ENCODE data around the gene TEAD1.

TEAD1 gene

GRCh38 chr11:12715131-12715530 is 40.9 kb downstream of the TEAD1 start:
- no peak for FAIRE-seq

GRCh38 chr11:12715941-12716340 is 41.7 kb downstream of the TEAD1 start:
- no peak for FAIRE-seq

- FAIRE-seq = no peak
These were observed 42.6 kb downstream of the TEAD1 start for GRCh38 chr11:12716816-12717215.

GRCh38 chr11:12717851-12718291 is 43.6 kb downstream of the TEAD1 start:
- FAIRE-seq = no peak

GRCh38 chr11:12719221-12719620 is 45.0 kb downstream of the TEAD1 start:
- no peak for FAIRE-seq

GRCh38 chr11:12721816-12722604 is 47.8 kb downstream of the TEAD1 start:
- FAIRE-seq = no peak

GRCh38 chr11:12723421-12724300 is 49.4 kb downstream of the TEAD1 start:
- FAIRE-seq = no peak

- FAIRE-seq = no peak
These were observed 50.3 kb downstream of the TEAD1 start for GRCh38 chr11:12724301-12725054.

- FAIRE-seq = no peak
These were observed 51.0 kb downstream of the TEAD1 start for GRCh38 chr11:12725055-12725862.

GRCh38 chr11:12725863-12726682 is 51.9 kb downstream of the TEAD1 start:
- no peak for FAIRE-seq

- FAIRE-seq = no peak
These were observed 53.5 kb downstream of the TEAD1 start for GRCh38 chr11:12727563-12728211.

GRCh38 chr11:12728417-12728816 is 54.2 kb downstream of the TEAD1 start:
- FAIRE-seq = no peak

- no peak for FAIRE-seq
These were observed 55.7 kb downstream of the TEAD1 start for GRCh38 chr11:12729941-12730340.

GRCh38 chr11:12731841-12732336 is 57.7 kb downstream of the TEAD1 start:
- FAIRE-seq = no peak

- FAIRE-seq = no peak
These were observed 58.9 kb downstream of the TEAD1 start for GRCh38 chr11:12733091-12733490.

- no peak for FAIRE-seq
These were observed 60.4 kb downstream of the TEAD1 start for GRCh38 chr11:12734625-12735024.

GRCh38 chr11:12735262-12735661 is 61.0 kb downstream of the TEAD1 start:
- no peak for FAIRE-seq

- FAIRE-seq = no peak
These were observed 62.8 kb downstream of the TEAD1 start for GRCh38 chr11:12737024-12737423.

- FAIRE-seq = no peak
These were observed 67.5 kb downstream of the TEAD1 start for GRCh38 chr11:12741671-12742216.

GRCh38 chr11:12743834-12744449 is 69.7 kb downstream of the TEAD1 start:
- FAIRE-seq = no peak
